Measurements from ENCODE around the gene CCM2.
A peak's percentile ranks its signal among the peaks of the same experiment; 100 is the strongest.

Gene CCM2

DNA sequence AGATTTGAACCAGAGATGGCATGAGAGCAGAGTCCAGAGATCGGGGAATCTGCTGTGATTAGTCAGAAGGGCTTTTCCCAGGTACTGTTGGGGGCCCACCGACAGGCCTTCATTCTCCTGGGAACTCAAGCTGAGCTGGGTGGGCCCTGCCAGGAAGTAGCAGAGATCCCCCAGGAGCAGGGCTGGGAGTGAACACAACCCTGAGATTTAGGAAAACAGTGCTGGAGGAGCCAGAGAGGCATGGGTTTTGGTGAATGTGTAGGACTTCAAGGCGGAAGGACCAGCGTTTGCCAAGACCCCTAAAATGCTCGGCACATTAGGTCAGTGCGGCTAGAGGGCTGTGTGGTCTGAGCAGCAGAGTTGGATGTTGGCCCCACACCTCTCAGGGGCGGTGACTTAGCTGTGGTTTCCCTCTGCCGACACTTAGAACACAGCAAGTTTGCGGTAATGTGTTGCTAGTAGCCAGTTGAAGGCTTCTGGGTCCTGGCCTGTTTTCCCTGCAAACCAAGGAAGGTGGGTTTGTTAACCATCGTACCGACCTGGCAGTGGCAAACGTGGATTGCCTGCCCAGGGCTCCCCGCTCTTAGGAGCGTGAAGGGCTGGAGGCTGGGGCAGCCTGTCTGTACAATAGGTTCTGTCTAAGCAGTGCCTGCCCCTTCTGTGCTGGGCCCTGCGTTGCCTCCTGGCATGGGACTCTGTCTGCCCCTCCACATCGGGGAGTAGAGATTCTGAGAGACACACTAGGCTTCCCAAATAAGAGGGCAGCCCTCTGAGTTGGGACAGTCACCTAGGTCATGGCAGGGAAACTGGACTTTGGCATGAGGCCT is 74.7 kb downstream of the CCM2 start:
- H3K4me1 Mint-ChIP-seq (ENCODE audit: low read depth), result peaks cover 8% of the 10 kb centered on the region
- H3K9me3 Mint-ChIP-seq, result no peaks in the 10 kb centered on the region
- peaks cover 41% of the 10 kb centered on the region for H3K36me3 Mint-ChIP-seq (ENCODE audit: low read depth)

DNA sequence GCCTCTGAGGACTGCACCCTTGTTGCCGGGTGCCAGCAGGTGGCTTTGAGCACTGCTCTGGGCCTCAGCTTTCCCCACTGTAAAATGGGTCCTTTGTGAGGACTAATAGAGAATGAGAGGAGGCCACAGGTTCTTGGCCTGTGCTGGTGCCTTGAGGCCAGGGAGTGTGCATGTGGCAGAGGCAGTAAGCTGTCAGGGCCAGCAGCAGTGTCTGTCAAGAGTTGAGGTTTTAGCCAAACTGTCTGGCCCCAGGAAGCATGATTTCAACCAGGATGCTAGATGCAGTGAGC is 75.3 kb downstream of the CCM2 start:
- H3K27ac Mint-ChIP-seq, result no peak overlapping the region
- peaks cover 41% of the 10 kb centered on the region for H3K36me3 Mint-ChIP-seq (ENCODE audit: low read depth)

More for the DNA sequence above, 74.7 kb downstream of the CCM2 start:
- Mint-ChIP-seq H3K27ac (no peak overlapping the region), H3K4me3 (no peak overlapping the region), H3K27me3 (ENCODE audit: low read depth) (no peaks in the 10 kb centered on the region)

DNA sequence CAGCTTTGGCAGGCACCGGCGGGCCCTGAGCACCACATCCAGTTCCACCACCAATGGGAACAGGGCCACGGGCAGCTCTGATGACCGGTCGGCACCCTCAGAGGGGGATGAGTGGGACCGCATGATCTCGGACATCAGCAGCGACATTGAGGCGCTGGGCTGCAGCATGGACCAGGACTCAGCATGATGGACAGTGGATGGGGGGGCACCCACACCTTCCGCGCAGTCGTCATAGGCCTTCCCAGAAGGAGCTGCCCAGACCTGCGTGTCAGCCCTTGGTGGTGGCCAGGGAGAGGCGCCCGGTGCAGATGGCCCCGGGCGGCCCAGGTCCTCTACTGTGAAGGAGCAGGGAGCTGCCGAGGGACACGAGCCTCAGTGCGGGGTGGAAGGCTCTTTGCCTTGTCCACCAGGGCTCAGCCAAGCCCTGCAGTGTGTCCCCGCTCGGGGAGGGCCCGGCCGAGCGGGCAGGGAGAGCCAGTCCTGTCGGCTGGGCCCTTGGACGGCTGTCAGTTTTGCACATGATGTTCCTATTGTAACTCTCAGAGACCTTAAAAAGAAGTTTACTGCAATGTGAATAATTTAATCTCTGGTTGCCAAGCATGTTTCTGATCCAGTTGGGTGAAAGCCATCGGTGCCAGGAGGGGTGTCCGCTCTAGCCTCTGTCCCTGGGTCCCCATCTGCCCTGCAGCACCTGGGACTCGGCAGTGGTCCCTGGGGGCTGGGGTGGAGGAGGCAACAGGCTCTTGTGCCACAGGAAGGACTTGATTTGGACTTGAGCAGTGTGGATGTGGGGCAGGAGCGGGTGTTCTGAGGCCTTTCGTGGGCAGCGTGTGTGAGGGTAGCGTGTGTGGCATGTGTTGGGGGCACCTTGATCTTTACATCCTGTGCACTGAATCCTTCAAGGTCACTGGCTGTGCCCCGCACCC is 76.1 kb downstream of the CCM2 start:
- Mint-ChIP-seq H3K27ac (no peak overlapping the region), H3K27me3 (ENCODE audit: low read depth) (no peaks in the 10 kb centered on the region), H3K9me3 (no peaks in the 10 kb centered on the region), H3K4me1 (ENCODE audit: low read depth) (peaks cover 10% of the 10 kb centered on the region), H3K36me3 (ENCODE audit: low read depth) (peaks cover 39% of the 10 kb centered on the region), H3K4me3 (no peak overlapping the region)

More for the DNA sequence above, 75.3 kb downstream of the CCM2 start:
- peaks cover 10% of the 10 kb centered on the region for H3K4me1 Mint-ChIP-seq (ENCODE audit: low read depth)
- H3K27me3 Mint-ChIP-seq (ENCODE audit: low read depth), result no peaks in the 10 kb centered on the region
- H3K9me3 Mint-ChIP-seq, result no peaks in the 10 kb centered on the region
- H3K4me3 Mint-ChIP-seq, result no peak overlapping the region

DNA sequence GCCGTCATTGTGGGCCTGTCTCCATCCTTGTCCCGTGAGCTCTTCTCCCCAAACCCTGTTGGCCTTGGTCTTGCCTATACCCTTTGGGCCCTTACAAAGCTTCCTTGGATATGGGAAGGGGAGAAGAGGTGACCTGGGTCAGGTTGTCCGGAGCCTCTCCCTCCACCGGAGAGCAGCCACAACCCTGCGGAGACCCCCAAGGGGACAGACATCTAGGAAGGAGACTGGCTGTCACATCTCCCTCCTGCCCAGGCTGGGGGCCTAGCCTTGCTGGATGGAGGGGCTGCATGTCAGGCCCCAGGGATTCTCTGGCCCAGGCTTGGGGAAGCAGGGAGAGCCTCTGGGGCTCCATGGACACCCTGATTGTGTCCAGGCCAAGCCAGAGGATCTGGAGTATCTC is 76.9 kb downstream of the CCM2 start:
- Mint-ChIP-seq H3K4me1 (ENCODE audit: low read depth) (peaks cover 6% of the 10 kb centered on the region), H3K27ac (no peak overlapping the region), H3K36me3 (ENCODE audit: low read depth) (peaks cover 34% of the 10 kb centered on the region), H3K4me3 (no peak overlapping the region), H3K27me3 (ENCODE audit: low read depth) (no peaks in the 10 kb centered on the region), H3K9me3 (no peaks in the 10 kb centered on the region)

DNA sequence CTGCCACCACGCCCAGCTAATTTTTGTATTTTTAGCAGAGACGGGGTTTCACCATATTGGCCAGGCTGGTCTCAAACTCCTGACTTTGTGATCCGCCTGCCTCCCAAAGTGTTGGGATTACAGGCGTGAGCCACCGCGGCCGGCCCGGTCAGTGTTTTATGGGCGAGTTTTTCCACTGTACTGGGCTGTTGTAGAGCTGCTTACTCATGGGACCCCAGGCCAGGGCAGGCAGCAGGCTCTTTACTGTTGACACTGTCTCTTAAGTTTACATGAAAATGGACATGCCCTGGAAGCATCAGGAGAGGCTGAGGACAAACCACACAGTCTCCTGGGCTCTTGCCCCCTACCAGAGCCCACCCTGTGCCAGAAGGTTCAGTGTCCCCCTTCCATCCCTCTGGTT is 77.6 kb downstream of the CCM2 start:
- no peak overlapping the region for H3K4me3 Mint-ChIP-seq
- peaks cover 4% of the 10 kb centered on the region for H3K4me1 Mint-ChIP-seq (ENCODE audit: low read depth)
- no peaks in the 10 kb centered on the region for H3K27me3 Mint-ChIP-seq (ENCODE audit: low read depth)
- no peaks in the 10 kb centered on the region for H3K9me3 Mint-ChIP-seq
- no peak overlapping the region for H3K27ac Mint-ChIP-seq
- H3K36me3 Mint-ChIP-seq (ENCODE audit: low read depth), result peaks cover 31% of the 10 kb centered on the region

DNA sequence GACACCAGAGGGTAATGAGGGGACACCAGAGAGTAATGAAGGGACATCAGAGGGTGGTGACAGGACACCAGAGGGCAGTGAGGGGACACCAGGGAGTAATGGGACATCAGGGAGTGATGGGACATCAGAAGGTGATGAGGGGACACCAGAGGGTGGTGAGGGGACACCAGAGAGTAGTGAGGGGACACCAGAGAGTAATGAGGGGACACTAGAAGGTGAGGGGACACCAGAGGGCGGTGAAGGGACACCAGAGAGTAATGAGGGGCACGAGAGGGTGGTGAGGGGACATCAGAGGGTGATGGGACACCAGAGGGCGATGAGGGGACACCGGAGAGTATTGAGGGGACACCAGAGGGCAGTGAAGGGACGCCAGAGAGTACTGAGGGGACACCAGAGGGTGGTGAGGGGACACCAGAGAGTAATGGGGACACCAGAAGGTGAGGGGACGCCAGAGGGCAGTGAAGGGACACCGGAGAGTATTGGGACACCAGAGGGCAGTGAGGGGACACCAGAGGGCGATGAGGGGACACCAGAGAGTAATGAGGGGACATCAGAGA is 78.2 kb downstream of the CCM2 start:
- H3K4me3 Mint-ChIP-seq, result no peak overlapping the region

GRCh38 chr7:45080265-45080957 is 80.4 kb downstream of the CCM2 start:
- Mint-ChIP-seq H3K36me3 (ENCODE audit: low read depth) (peaks cover 10% of the 10 kb centered on the region), H3K9me3 (no peaks in the 10 kb centered on the region), H3K27ac (peak overlapping the region; percentile 17), H3K4me3 (no peak overlapping the region), H3K4me1 (ENCODE audit: low read depth) (peaks cover 3% of the 10 kb centered on the region), H3K27me3 (ENCODE audit: low read depth) (no peaks in the 10 kb centered on the region)

More for the DNA sequence above, 78.2 kb downstream of the CCM2 start:
- no peak overlapping the region for H3K27ac Mint-ChIP-seq
- peaks cover 26% of the 10 kb centered on the region for H3K36me3 Mint-ChIP-seq (ENCODE audit: low read depth)
- H3K4me1 Mint-ChIP-seq (ENCODE audit: low read depth), result peaks cover 3% of the 10 kb centered on the region
- no peaks in the 10 kb centered on the region for H3K27me3 Mint-ChIP-seq (ENCODE audit: low read depth)
- H3K9me3 Mint-ChIP-seq, result no peaks in the 10 kb centered on the region

GRCh38 chr7:45080958-45081669 is 81.1 kb downstream of the CCM2 start:
- no peak overlapping the region for H3K27ac Mint-ChIP-seq
- H3K36me3 Mint-ChIP-seq (ENCODE audit: low read depth), result peaks cover 6% of the 10 kb centered on the region
- H3K9me3 Mint-ChIP-seq, result no peaks in the 10 kb centered on the region
- no peaks in the 10 kb centered on the region for H3K27me3 Mint-ChIP-seq (ENCODE audit: low read depth)
- peaks cover 3% of the 10 kb centered on the region for H3K4me1 Mint-ChIP-seq (ENCODE audit: low read depth)
- H3K4me3 Mint-ChIP-seq, result no peak overlapping the region

DNA sequence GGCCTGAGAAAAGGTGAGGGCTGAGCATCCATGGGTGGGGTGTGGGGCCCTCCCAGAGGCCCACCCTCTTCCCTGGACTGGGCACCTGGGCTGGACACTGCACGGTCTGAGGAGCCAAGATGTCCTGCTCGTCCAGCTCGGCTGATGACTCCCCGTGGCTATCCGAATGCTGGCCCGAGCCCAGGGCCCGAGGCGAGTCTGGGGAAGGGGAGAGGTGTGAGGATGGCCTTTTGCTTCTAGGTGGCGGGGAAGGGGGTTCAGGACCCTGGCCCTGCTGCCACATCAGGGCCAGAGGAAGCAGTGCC is 81.6 kb downstream of the CCM2 start:
- no peak overlapping the region for H3K27ac Mint-ChIP-seq

DNA sequence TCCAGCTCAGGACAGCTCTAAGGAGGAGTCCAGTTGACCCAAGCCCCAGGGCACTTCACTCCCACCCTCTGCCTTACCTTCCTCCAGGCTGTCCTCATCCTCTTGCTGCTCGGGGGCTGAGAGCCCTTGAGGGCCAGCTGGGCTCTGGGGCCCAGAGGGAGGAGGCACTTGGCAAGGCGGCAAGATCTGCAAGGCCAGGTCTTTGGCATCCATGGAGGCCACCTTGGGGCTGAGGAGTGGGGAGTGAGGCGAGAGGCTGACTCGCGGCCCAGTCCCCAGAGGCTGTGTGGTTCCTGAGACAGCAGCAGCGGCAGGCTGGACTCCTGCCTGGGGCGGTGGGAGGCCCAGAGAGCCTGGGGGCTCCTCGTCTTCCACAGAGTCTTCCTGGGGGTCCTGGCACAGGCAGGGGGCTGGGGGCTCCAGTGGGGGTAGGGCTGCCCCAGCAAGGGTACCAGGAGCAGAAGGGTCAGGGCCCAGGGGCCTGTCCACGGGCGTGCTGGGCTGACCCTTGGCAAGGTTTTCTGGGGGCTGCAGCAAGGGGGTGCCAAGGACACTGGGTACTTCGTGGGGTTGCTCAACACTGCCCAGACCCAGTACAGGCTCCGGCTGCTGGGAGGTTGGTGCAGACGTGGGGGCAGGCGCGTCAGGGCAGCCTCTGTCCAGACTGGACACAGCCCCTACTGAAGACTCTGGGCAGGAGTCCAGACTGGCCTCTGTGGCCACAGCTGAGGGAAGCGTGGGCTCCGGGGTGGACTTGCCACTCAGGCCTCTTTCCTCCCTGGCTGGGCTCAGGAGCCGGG is 82.2 kb downstream of the CCM2 start:
- Mint-ChIP-seq H3K27me3 (ENCODE audit: low read depth) (no peaks in the 10 kb centered on the region), H3K27ac (no peak overlapping the region), H3K4me1 (ENCODE audit: low read depth) (peaks cover 1% of the 10 kb centered on the region), H3K9me3 (no peaks in the 10 kb centered on the region), H3K4me3 (no peak overlapping the region), H3K36me3 (ENCODE audit: low read depth) (peaks cover 3% of the 10 kb centered on the region)

More for the DNA sequence above, 81.6 kb downstream of the CCM2 start:
- H3K4me1 Mint-ChIP-seq (ENCODE audit: low read depth), result peaks cover 3% of the 10 kb centered on the region
- no peaks in the 10 kb centered on the region for H3K9me3 Mint-ChIP-seq
- no peak overlapping the region for H3K4me3 Mint-ChIP-seq
- peaks cover 6% of the 10 kb centered on the region for H3K36me3 Mint-ChIP-seq (ENCODE audit: low read depth)
- H3K27me3 Mint-ChIP-seq (ENCODE audit: low read depth), result no peaks in the 10 kb centered on the region

- Mint-ChIP-seq H3K27me3 (ENCODE audit: low read depth) (no peaks in the 10 kb centered on the region), H3K4me1 (ENCODE audit: low read depth) (peaks cover 1% of the 10 kb centered on the region), H3K9me3 (no peaks in the 10 kb centered on the region), H3K4me3 (no peak overlapping the region), H3K27ac (no peak overlapping the region), H3K36me3 (ENCODE audit: low read depth) (peaks cover 2% of the 10 kb centered on the region)
These were observed 82.9 kb downstream of the CCM2 start for GRCh38 chr7:45082831-45083331.

DNA sequence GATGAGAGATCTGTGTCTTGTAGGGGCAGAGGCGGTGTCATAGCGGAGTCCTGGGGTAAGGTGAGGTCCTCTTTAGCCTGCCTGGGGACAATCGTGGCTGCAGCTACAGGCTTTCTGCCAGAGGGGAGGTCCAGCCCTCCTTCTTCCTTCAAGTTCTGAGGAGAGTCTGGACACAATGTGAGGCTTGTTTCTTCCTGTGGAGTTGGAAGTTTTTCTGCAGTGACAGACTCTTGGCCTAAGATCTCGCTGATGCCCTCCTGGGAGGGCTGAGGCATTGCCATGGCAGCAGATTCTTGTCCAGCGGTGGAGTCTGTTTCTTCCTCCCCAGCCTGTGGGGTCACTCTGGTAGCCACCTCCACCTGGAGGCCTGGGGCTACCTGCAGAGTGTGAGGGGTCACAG is 84.3 kb downstream of the CCM2 start:
- Mint-ChIP-seq H3K27ac (no peak overlapping the region), H3K4me1 (ENCODE audit: low read depth) (peaks cover 4% of the 10 kb centered on the region), H3K4me3 (no peak overlapping the region), H3K36me3 (ENCODE audit: low read depth) (no peaks in the 10 kb centered on the region), H3K27me3 (ENCODE audit: low read depth) (peaks cover 2% of the 10 kb centered on the region), H3K9me3 (no peaks in the 10 kb centered on the region)

GRCh38 chr7:45084901-45085618 is 85.1 kb downstream of the CCM2 start:
- H3K36me3 Mint-ChIP-seq (ENCODE audit: low read depth), result no peaks in the 10 kb centered on the region
- no peak overlapping the region for H3K27ac Mint-ChIP-seq
- no peaks in the 10 kb centered on the region for H3K9me3 Mint-ChIP-seq
- no peak overlapping the region for H3K4me3 Mint-ChIP-seq
- H3K27me3 Mint-ChIP-seq (ENCODE audit: low read depth), result peaks cover 10% of the 10 kb centered on the region
- peaks cover 7% of the 10 kb centered on the region for H3K4me1 Mint-ChIP-seq (ENCODE audit: low read depth)
